Stimulated activated memory B cell treated with anti-CD40 and anti-IgM and Interleukin-4, amounts not matched to agents 10 μg/mL and 1 μg/mL and 100 μg/mL, for 72 hours (primary cell): ENCODE results near the gene BCAT1.
"Not testable (repeated sequence)": the region's sequence is repeated elsewhere in the genome, so short reads cannot be mapped to it uniquely, and the experiment has no call there.

ENCODE experiments used
- ATAC-seq: fragments of 150-1000 bp; cut with Tn5 transposase; 2 replicates; pipeline ENCODE4 v1.10.0; 2021
- H3K27ac Mint-ChIP-seq: one replicate; pipeline ENCODE4 v1.8.0; 2022; ENCODE audit warnings: mild to moderate bottlenecking, mixed read lengths
- H3K27me3 Mint-ChIP-seq: one replicate; pipeline ENCODE4 v1.8.0; 2022; ENCODE audit warnings: mixed read lengths
- H3K36me3 Mint-ChIP-seq: one replicate; pipeline ENCODE4 v1.8.0; 2022; ENCODE audit warnings: mixed read lengths
- H3K4me1 Mint-ChIP-seq: one replicate; pipeline ENCODE4 v1.8.0; 2022; ENCODE audit warnings: mixed read lengths
- H3K4me3 Mint-ChIP-seq: one replicate; pipeline ENCODE4 v1.8.0; 2022; ENCODE audit warnings: mild to moderate bottlenecking, moderate library complexity, mixed read lengths
- H3K9me3 Mint-ChIP-seq: one replicate; pipeline ENCODE4 v1.8.0; 2022; ENCODE audit warnings: mixed read lengths

The BCAT1 gene

DNA sequence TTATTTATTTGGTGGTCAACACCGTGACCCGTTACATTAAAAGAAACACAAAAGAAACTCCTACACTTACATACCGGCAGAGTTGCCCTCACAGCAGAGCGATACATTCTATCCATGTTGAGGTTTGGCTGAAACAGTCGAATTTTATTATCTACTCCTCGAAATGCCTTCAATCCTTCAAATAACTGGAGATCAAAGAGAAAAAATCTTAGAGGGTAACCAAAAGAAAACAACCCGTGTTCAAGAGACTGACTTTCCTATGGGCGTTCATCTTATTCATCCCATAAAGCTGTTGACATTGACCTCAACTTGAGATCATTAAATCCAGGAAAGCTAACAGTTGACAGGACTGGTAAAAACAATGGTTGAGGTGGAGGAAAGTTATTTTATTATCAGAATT, 67.7 kb downstream of the BCAT1 start:
- Mint-ChIP-seq H3K27me3 (no peaks in the 10 kb centered on the region), H3K4me3 (no peak overlapping the region), H3K36me3 (peaks cover 6% of the 10 kb centered on the region), H3K27ac (no peak overlapping the region), H3K4me1 (no peaks in the 10 kb centered on the region), H3K9me3 (no peaks in the 10 kb centered on the region)
- no peak for ATAC-seq

- Mint-ChIP-seq H3K4me3 (no peak overlapping the region), H3K4me1 (no peaks in the 10 kb centered on the region), H3K27me3 (no peaks in the 10 kb centered on the region), H3K36me3 (peaks cover 6% of the 10 kb centered on the region), H3K27ac (no peak overlapping the region), H3K9me3 (no peaks in the 10 kb centered on the region)
- no peak for ATAC-seq
Observed at GRCh38 chr12:24880732-24881131, 68.2 kb downstream of the BCAT1 start.

DNA sequence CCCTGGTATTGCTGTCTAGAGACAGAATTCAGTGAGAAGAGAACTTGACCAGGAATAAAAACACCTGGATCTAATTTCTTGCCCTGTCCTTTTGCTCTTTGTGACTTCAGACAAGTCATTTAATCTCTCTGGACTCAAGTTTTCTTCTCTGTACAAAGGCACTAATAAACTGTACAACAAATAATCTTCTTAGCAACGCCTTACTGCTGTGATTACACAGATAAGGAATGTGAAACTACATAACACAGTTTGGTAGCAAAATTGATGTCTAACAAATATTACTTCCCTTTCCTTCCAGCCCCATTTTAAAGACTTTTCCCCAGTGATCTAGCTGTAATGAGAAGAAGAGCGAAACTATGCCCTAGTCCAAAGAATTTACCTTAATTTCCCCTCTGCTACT, 69.3 kb downstream of the BCAT1 start:
- H3K4me3 Mint-ChIP-seq = no peak overlapping the region
- H3K9me3 Mint-ChIP-seq = no peaks in the 10 kb centered on the region
- H3K36me3 Mint-ChIP-seq = peaks cover 11% of the 10 kb centered on the region
- H3K27me3 Mint-ChIP-seq = no peaks in the 10 kb centered on the region
- H3K4me1 Mint-ChIP-seq = no peaks in the 10 kb centered on the region
- no peak for ATAC-seq
- no peak overlapping the region for H3K27ac Mint-ChIP-seq

DNA sequence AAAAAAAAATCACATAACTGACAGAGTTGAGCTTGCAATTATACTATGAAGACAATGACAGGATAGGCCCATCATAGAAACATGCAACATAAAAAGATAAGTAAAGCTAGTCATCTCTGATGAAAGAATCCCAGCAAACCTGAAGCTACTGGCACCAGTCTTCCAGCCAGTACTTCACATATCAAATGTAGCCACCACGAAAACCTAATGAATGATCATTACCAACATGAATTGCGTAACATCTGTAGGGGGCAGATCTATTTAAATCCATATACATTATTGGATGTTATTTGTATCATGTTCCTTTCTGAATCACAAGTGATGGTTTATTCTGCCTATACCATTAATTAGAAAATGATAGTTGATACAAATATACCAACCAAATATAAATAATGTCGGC, 73.9 kb downstream of the BCAT1 start:
- no peaks in the 10 kb centered on the region for H3K9me3 Mint-ChIP-seq
- H3K27ac Mint-ChIP-seq = no peak overlapping the region
- H3K4me3 Mint-ChIP-seq = no peak overlapping the region
- H3K4me1 Mint-ChIP-seq = no peaks in the 10 kb centered on the region
- peaks cover 13% of the 10 kb centered on the region for H3K36me3 Mint-ChIP-seq
- no peaks in the 10 kb centered on the region for H3K27me3 Mint-ChIP-seq
- ATAC-seq = no peak

DNA sequence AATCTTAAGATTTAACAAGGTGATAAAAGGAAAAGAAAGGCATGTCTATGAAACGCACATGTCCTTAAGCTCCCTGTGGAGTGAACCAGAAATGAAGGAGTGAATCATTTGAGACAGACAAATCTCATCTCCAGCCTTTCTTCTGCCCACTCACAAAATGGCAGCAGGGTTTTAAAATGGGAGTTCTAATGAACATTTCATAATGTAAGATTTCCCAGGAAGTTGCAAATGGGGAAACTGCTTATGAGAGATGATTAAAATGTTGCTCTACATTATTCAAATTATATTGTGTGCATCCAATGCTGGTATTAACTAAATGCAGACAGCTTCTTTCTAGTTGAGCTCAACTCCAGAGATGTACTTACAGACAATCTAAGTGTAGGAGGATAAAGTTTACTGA, 76.7 kb downstream of the BCAT1 start:
- no peak overlapping the region for H3K4me3 Mint-ChIP-seq
- H3K9me3 Mint-ChIP-seq = no peaks in the 10 kb centered on the region
- ATAC-seq = no peak
- peaks cover 11% of the 10 kb centered on the region for H3K36me3 Mint-ChIP-seq
- no peaks in the 10 kb centered on the region for H3K4me1 Mint-ChIP-seq
- H3K27ac Mint-ChIP-seq = no peak overlapping the region
- no peaks in the 10 kb centered on the region for H3K27me3 Mint-ChIP-seq

GRCh38 chr12:24866139-24866538, 82.8 kb downstream of the BCAT1 start:
- not testable (repeated sequence) for ATAC-seq, H3K4me3 Mint-ChIP-seq, H3K27ac Mint-ChIP-seq, H3K9me3 Mint-ChIP-seq, H3K27me3 Mint-ChIP-seq, H3K36me3 Mint-ChIP-seq
- peaks cover 20% of the 10 kb centered on the region for H3K4me1 Mint-ChIP-seq

DNA sequence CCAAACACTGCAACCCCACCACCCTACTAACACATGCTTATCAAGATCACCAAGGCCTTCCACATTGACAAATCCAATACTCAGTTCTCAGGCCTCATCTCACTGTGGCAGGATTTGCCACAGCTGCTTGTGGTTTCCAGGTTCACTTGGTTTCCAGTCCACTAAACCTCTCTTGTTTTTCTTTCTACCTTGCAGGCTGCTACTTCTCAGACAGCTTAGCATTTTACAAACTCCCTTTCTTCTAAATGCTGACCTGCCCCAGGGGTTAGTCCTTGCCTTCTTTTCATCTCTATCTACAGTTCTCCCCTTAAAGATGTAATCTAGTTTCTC, 84.1 kb downstream of the BCAT1 start:
- Mint-ChIP-seq H3K27ac (no peak overlapping the region), H3K4me1 (peaks cover 20% of the 10 kb centered on the region), H3K9me3 (no peaks in the 10 kb centered on the region), H3K4me3 (no peak overlapping the region), H3K36me3 (peaks cover 7% of the 10 kb centered on the region), H3K27me3 (no peaks in the 10 kb centered on the region)
- ATAC-seq = no peak

- Mint-ChIP-seq H3K9me3 (peaks cover 5% of the 10 kb centered on the region), H3K4me3 (no peak overlapping the region)
Observed at GRCh38 chr12:24861766-24862540, 86.9 kb downstream of the BCAT1 start.

DNA sequence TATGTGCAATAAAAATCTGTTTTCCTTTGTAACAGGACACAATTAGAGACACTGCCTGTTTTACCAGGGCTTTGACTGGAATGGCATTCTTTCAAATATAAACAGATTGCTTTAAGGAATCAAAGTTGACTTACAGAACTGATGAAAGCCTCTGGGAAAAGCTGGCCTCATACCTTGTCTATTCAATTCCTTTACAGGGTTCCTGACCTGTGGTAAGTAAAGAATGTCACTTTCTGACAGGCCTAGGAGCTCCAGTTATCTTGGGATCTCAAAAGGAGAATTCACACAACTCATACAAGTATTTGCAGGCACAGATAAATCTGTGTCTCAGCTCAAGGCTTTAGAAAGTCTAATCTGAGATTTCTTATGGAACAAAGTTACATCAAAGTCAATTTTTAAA, 88.4 kb downstream of the BCAT1 start:
- no peaks in the 10 kb centered on the region for H3K27me3 Mint-ChIP-seq
- H3K27ac Mint-ChIP-seq = no peak overlapping the region
- H3K36me3 Mint-ChIP-seq = peaks cover 13% of the 10 kb centered on the region

More at GRCh38 chr12:24861766-24862540, 86.9 kb downstream of the BCAT1 start:
- Mint-ChIP-seq H3K36me3 (peaks cover 16% of the 10 kb centered on the region), H3K27ac (no peak overlapping the region), H3K27me3 (no peaks in the 10 kb centered on the region), H3K4me1 (peaks cover 20% of the 10 kb centered on the region)
- peak; percentile 39 for ATAC-seq

GRCh38 chr12:24856541-24856940, 92.4 kb downstream of the BCAT1 start:
- Mint-ChIP-seq H3K4me1 (no peaks in the 10 kb centered on the region), H3K27me3 (no peaks in the 10 kb centered on the region), H3K27ac (no peak overlapping the region), H3K36me3 (peaks cover 13% of the 10 kb centered on the region), H3K4me3 (no peak overlapping the region), H3K9me3 (peaks cover 5% of the 10 kb centered on the region)
- ATAC-seq = no peak

More for the DNA sequence above, 88.4 kb downstream of the BCAT1 start:
- no peak overlapping the region for H3K4me3 Mint-ChIP-seq
- peaks cover 20% of the 10 kb centered on the region for H3K4me1 Mint-ChIP-seq
- ATAC-seq = no peak
- H3K9me3 Mint-ChIP-seq = peaks cover 5% of the 10 kb centered on the region

DNA sequence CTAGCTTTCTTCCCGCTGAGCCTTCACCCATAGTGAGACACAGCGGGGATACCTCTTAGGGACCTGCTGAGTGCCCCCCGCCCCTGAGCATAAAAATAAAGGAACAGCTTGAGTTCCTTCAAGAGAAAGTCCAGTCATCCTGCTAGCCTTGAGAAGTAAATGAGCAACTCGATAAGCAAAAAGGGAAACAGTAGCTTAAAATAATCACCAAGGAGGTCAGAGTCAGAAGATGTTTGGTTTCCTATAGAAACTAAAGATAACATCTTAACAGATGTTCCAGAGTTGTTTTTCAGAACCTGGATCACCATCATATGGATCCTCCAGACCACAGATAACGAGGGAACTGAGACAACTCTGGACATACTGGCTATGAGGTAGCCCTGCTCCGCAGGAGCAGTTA, 94.0 kb downstream of the BCAT1 start:
- Mint-ChIP-seq H3K27me3 (no peaks in the 10 kb centered on the region), H3K4me3 (no peak overlapping the region), H3K27ac (no peak overlapping the region), H3K36me3 (peaks cover 13% of the 10 kb centered on the region), H3K9me3 (peaks cover 5% of the 10 kb centered on the region), H3K4me1 (no peaks in the 10 kb centered on the region)
- no peak for ATAC-seq

- H3K4me1 Mint-ChIP-seq = no peaks in the 10 kb centered on the region
- no peak overlapping the region for H3K4me3 Mint-ChIP-seq
- H3K27ac Mint-ChIP-seq = no peak overlapping the region
- H3K27me3 Mint-ChIP-seq = no peaks in the 10 kb centered on the region
- H3K36me3 Mint-ChIP-seq = peaks cover 9% of the 10 kb centered on the region
- peaks cover 3% of the 10 kb centered on the region for H3K9me3 Mint-ChIP-seq
- no peak for ATAC-seq
Observed at GRCh38 chr12:24854017-24854416, 94.9 kb downstream of the BCAT1 start.

GRCh38 chr12:24853588-24853987, 95.3 kb downstream of the BCAT1 start:
- no peak overlapping the region for H3K4me3 Mint-ChIP-seq
- H3K27ac Mint-ChIP-seq = no peak overlapping the region
- no peak for ATAC-seq
- H3K9me3 Mint-ChIP-seq = peaks cover 2% of the 10 kb centered on the region
- H3K27me3 Mint-ChIP-seq = no peaks in the 10 kb centered on the region
- H3K36me3 Mint-ChIP-seq = peaks cover 4% of the 10 kb centered on the region
- no peaks in the 10 kb centered on the region for H3K4me1 Mint-ChIP-seq

- no peaks in the 10 kb centered on the region for H3K27me3 Mint-ChIP-seq
- no peaks in the 10 kb centered on the region for H3K9me3 Mint-ChIP-seq
- no peak overlapping the region for H3K27ac Mint-ChIP-seq
- no peak overlapping the region for H3K4me3 Mint-ChIP-seq
- H3K36me3 Mint-ChIP-seq = no peaks in the 10 kb centered on the region
- ATAC-seq = no peak
- H3K4me1 Mint-ChIP-seq = no peaks in the 10 kb centered on the region
Observed at GRCh38 chr12:24853094-24853493, 95.8 kb downstream of the BCAT1 start.

GRCh38 chr12:24852420-24852819, 96.5 kb downstream of the BCAT1 start:
- H3K4me1 Mint-ChIP-seq = no peaks in the 10 kb centered on the region
- no peak overlapping the region for H3K27ac Mint-ChIP-seq
- no peaks in the 10 kb centered on the region for H3K9me3 Mint-ChIP-seq
- H3K36me3 Mint-ChIP-seq = peaks cover 2% of the 10 kb centered on the region
- no peak for ATAC-seq
- H3K4me3 Mint-ChIP-seq = no peak overlapping the region
- no peaks in the 10 kb centered on the region for H3K27me3 Mint-ChIP-seq

- not testable (repeated sequence) for ATAC-seq, H3K4me1 Mint-ChIP-seq, H3K27ac Mint-ChIP-seq, H3K36me3 Mint-ChIP-seq, H3K27me3 Mint-ChIP-seq, H3K9me3 Mint-ChIP-seq, H3K4me3 Mint-ChIP-seq
Observed at GRCh38 chr12:24851883-24852282, 97.0 kb downstream of the BCAT1 start.
